CD14-positive monocyte (primary cell): ENCODE measurements around the gene BBS9. TPM values are rescaled to one million over a fixed set of nuclear protein-coding genes. Genes with fewer than 3 reads are reported as not detected.

ENCODE experiments used
- DNase-seq, 3 donors: peaks; one replicate each; pipeline ENCODE4 v3.0.0-alpha.2; 2011 to 2022
- H2AFZ ChIP-seq: 2 replicates; pipeline ENCODE4 v1.6.0; 2012; ENCODE audit warnings: mild to moderate bottlenecking, low read depth, low read length, inconsistent platforms; ENCODE audit not compliant: insufficient read depth, poor library complexity, severe bottlenecking
- H3K27ac ChIP-seq, 2 donors: 1 replicate in 1 of 2; 2 replicates in 1 of 2; pipeline ENCODE4 v1.5.1; 2012 to 2013; ENCODE audit warnings: low read length in 2 of 2, control low read depth in 1 of 2, inconsistent platforms in 1 of 2, low read depth in 1 of 2, mild to moderate bottlenecking in 1 of 2
- H3K27me3 ChIP-seq, 2 donors: one replicate each; pipeline versions ENCODE4 v1.6.0 to v1.6.1; 2011 to 2013; ENCODE audit warnings: low read length in 2 of 2; ENCODE audit not compliant: control insufficient read depth in 2 of 2, insufficient read depth in 2 of 2
- H3K36me3 ChIP-seq, 2 donors: replicated peaks in 1 of 2; 1 replicate in 1 of 2; 2 replicates in 1 of 2; pipeline versions ENCODE4 v1.5.1 to v1.6.1; 2012 to 2013; ENCODE audit warnings: low read length in 2 of 2, control low read depth in 1 of 2, inconsistent platforms in 1 of 2, mild to moderate bottlenecking in 1 of 2; ENCODE audit not compliant: insufficient read depth in 2 of 2, control insufficient read depth in 1 of 2
- H3K4me1 ChIP-seq, 2 donors: 1 replicate in 1 of 2; 2 replicates in 1 of 2; pipeline versions ENCODE4 v1.5.1 to v1.6.1; 2012 to 2013; ENCODE audit warnings: low read length in 2 of 2, control low read depth in 1 of 2, inconsistent platforms in 1 of 2, mild to moderate bottlenecking in 1 of 2, moderate library complexity in 1 of 2; ENCODE audit not compliant: insufficient read depth in 2 of 2, control insufficient read depth in 1 of 2
- H3K4me2 ChIP-seq: replicated peaks from 2 replicates; pipeline ENCODE3; 2012; ENCODE audit warnings: low read length, moderate library complexity, mild to moderate bottlenecking; ENCODE audit not compliant: poor library complexity, severe bottlenecking; ENCODE audit errors: extremely low read depth
- H3K4me3 ChIP-seq, 3 experiments: fragments of 200-600 bp in 1 of 3; sonication (generic) in 1 of 3; replicated peaks in 1 of 3; 1 replicate in 2 of 3; 2 replicates in 1 of 3; pipeline ENCODE4 v1.5.1; 2011 to 2013; ENCODE audit warnings: low read length in 3 of 3, mild to moderate bottlenecking in 3 of 3, control low read depth in 2 of 3, low read depth in 2 of 3, inconsistent platforms in 1 of 3, moderate library complexity in 1 of 3
- H3K79me2 ChIP-seq: 2 replicates; pipeline ENCODE4 v1.6.0; 2012; ENCODE audit warnings: mild to moderate bottlenecking, control low read depth, inconsistent platforms, low read length, moderate library complexity; ENCODE audit not compliant: insufficient read depth
- H3K9ac ChIP-seq: 2 replicates; pipeline ENCODE4 v1.6.0; 2017; ENCODE audit warnings: low read length, mild to moderate bottlenecking; ENCODE audit not compliant: insufficient read depth, poor library complexity, severe bottlenecking
- H3K9me3 ChIP-seq, 2 donors: replicated peaks in 1 of 2; 1 replicate in 1 of 2; 2 replicates in 1 of 2; pipeline versions ENCODE4 v1.5.1 to v1.6.1; 2012 to 2013; ENCODE audit warnings: low read length in 2 of 2, control low read depth in 1 of 2; ENCODE audit not compliant: control insufficient read depth in 1 of 2, insufficient read depth in 1 of 2
- H4K20me1 ChIP-seq: 2 replicates; pipeline ENCODE4 v1.6.0; 2012; ENCODE audit warnings: mild to moderate bottlenecking, low read length, control low read depth, moderate library complexity; ENCODE audit not compliant: insufficient read depth
- H3K27ac Mint-ChIP-seq, 7 donors: one replicate each; pipeline ENCODE4 v1.8.0; 2020; ENCODE audit warnings: mild to moderate bottlenecking in 7 of 7, mixed read lengths in 7 of 7, moderate library complexity in 6 of 7, inconsistent platforms in 2 of 7
- H3K27me3 Mint-ChIP-seq, 3 donors: one replicate each; pipeline ENCODE4 v1.8.0; 2021 to 2022; ENCODE audit warnings: low read depth in 3 of 3, mild to moderate bottlenecking in 3 of 3, mixed read lengths in 3 of 3, moderate library complexity in 3 of 3, inconsistent platforms in 1 of 3
- H3K36me3 Mint-ChIP-seq, 2 donors: one replicate each; pipeline ENCODE4 v1.8.0; 2020; ENCODE audit warnings: mixed read lengths in 2 of 2, inconsistent platforms in 1 of 2, mild to moderate bottlenecking in 1 of 2
- H3K4me1 Mint-ChIP-seq: one replicate; pipeline ENCODE4 v1.8.0; 2020; ENCODE audit warnings: mild to moderate bottlenecking, mixed read lengths
- H3K4me3 Mint-ChIP-seq, 2 donors: one replicate each; pipeline ENCODE4 v1.8.0; 2020; ENCODE audit warnings: mild to moderate bottlenecking in 2 of 2, mixed read lengths in 2 of 2, moderate library complexity in 1 of 2
- H3K9me3 Mint-ChIP-seq, 7 donors: one replicate each; pipeline ENCODE4 v1.8.0; 2020 to 2022; ENCODE audit warnings: mixed read lengths in 7 of 7, mild to moderate bottlenecking in 6 of 7, moderate library complexity in 6 of 7, inconsistent platforms in 2 of 7
- WGBS: methylation state at CpG from one replicate; pipeline ENCODE4 v1.1.5; 2013; ENCODE audit warnings: missing lambda C conversion rate; ENCODE audit not compliant: insufficient coverage; 5-methylcytosine and 5-hydroxymethylcytosine counted together
- intact Hi-C, 2 donors: fragments of 100-400 bp; cut with micrococcal nuclease; formaldehyde crosslinking; loops; one replicate each; pipeline versions ENCODE4 v1.15.0 to v1.15.1; 2023
- polyA plus RNA-seq, 3 donors: library from polyadenylated mRNA; depleted of rRNA in 1 of 3; unstranded in 2 of 3; stranded (reverse) in 1 of 3; fragments of 300-500 nt in 2 of 3; fragments of >200 nt in 1 of 3; fragmentation: Illumina TruSeq in 2 of 3; gene quantifications; 1 replicate in 2 of 3; 2 replicates in 1 of 3; pipeline ENCODE4 v1.2.3, GENCODE V29; 2012 to 2021
- TF ChIP-seq, protein P1 (sequence below): fragments of 200-600 bp; IDR thresholded peaks from one replicate; pipeline ENCODE4 v1.8.0; 2022; ENCODE audit warnings: antibody characterized with exemption, mild to moderate bottlenecking

BBS9 gene
- polyA plus RNA-seq, 3 donors: 4.9 to 7.5 (median 6.8) TPM

GRCh38 chr7:33108554-33109004 lies 20.8 kb upstream of the BBS9 start:
- peaks cover 22 to 30% of the 10 kb centered on the region in 2 donors for H3K4me1 ChIP-seq
- H3K36me3 Mint-ChIP-seq: peaks cover 2 to 9% of the 10 kb centered on the region in 2 donors

GRCh38 chr7:33109005-33109757 lies 20.2 kb upstream of the BBS9 start, which contains the start of gene RP9:
RP9 (minus strand) TSS chr7:33109404; CDS start chr7:33109372, 32 bp downstream.
- peaks cover 27% of the 10 kb centered on the region for H3K4me1 Mint-ChIP-seq
- under 1% methylated on average over 92 of the region's 100 CpGs for WGBS

More at GRCh38 chr7:33108554-33109004, 20.8 kb upstream of the BBS9 start:
- H3K4me3 ChIP-seq: peak overlapping the region; percentile 50 to 88 (median 82)
- H2AFZ ChIP-seq: peak overlapping the region; percentile 97
- peak overlapping the region; percentile 44 to 86 (median 74) for H3K27ac Mint-ChIP-seq
- peak overlapping the region; percentile 91 for H3K4me2 ChIP-seq
- peaks cover 54% of the 10 kb centered on the region for H3K79me2 ChIP-seq
- TF ChIP-seq, protein P1, sequence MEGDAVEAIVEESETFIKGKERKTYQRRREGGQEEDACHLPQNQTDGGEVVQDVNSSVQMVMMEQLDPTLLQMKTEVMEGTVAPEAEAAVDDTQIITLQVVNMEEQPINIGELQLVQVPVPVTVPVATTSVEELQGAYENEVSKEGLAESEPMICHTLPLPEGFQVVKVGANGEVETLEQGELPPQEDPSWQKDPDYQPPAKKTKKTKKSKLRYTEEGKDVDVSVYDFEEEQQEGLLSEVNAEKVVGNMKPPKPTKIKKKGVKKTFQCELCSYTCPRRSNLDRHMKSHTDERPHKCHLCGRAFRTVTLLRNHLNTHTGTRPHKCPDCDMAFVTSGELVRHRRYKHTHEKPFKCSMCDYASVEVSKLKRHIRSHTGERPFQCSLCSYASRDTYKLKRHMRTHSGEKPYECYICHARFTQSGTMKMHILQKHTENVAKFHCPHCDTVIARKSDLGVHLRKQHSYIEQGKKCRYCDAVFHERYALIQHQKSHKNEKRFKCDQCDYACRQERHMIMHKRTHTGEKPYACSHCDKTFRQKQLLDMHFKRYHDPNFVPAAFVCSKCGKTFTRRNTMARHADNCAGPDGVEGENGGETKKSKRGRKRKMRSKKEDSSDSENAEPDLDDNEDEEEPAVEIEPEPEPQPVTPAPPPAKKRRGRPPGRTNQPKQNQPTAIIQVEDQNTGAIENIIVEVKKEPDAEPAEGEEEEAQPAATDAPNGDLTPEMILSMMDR: no peak
- peak overlapping the region in 1 of 2 donors; percentile 73 for H3K27ac ChIP-seq
- H3K4me3 Mint-ChIP-seq: peak overlapping the region; percentile 88 to 94
- H3K36me3 ChIP-seq: peaks cover 0 to 3% of the 10 kb centered on the region in 2 donors
- H3K9me3 Mint-ChIP-seq: no peaks in the 10 kb centered on the region
- H3K27me3 Mint-ChIP-seq: peaks cover 12 to 19% (median 19%) of the 10 kb centered on the region in 3 donors
- H3K9me3 ChIP-seq: no peaks in the 10 kb centered on the region
- peaks cover 7 to 8% of the 10 kb centered on the region in 2 donors for H3K27me3 ChIP-seq
- peaks cover 27% of the 10 kb centered on the region for H3K4me1 Mint-ChIP-seq
- H3K9ac ChIP-seq: peak overlapping the region; percentile 77
- peak in 1 of 3 donors; percentile 3 for DNase-seq
- H4K20me1 ChIP-seq: peaks cover 44% of the 10 kb centered on the region
- intact Hi-C loops: loop anchor here in 1 of 2 donors (5.0 kb wide), 1 partner anchor 46 kb away; the partner anchor contains the start of gene NT5C3A
- WGBS: 0% methylated on average over 6 of the region's 10 CpGs

More at GRCh38 chr7:33109005-33109757, 20.2 kb upstream of the BBS9 start, which contains the start of gene RP9:
- DNase-seq: peak; percentile 40 to 70 (median 60)
- H3K27ac ChIP-seq: peak within 1 kb of the TSS in 1 of 2 donors; percentile 73
- Mint-ChIP-seq H3K36me3 (peaks cover 0 to 3% of the 10 kb centered on the region in 2 donors), H3K27ac (peak within 1 kb of the TSS; percentile 44 to 86 (median 74)), H3K9me3 (peaks cover 0 to 2% (median 0%) of the 10 kb centered on the region in 7 donors), H3K27me3 (peaks cover 15 to 19% (median 19%) of the 10 kb centered on the region in 3 donors), H3K4me3 (peak within 1 kb of the TSS; percentile 88 to 94)
- H3K4me3 ChIP-seq: peak within 1 kb of the TSS; percentile 50 to 88 (median 82)
- H3K4me1 ChIP-seq: peaks cover 22 to 30% of the 10 kb centered on the region in 2 donors
- peak within 1 kb of the TSS; percentile 77 for H3K9ac ChIP-seq
- no peaks in the 10 kb centered on the region for H3K9me3 ChIP-seq
- peak within 1 kb of the TSS; percentile 97 for H2AFZ ChIP-seq
- intact Hi-C loops: loop anchor here in 1 of 2 donors (5.0 kb wide), 1 partner anchor 47 kb away; the partner anchor contains the start of gene NT5C3A
- TF ChIP-seq, protein P1: peak; percentile 77
- H3K36me3 ChIP-seq: no peaks in the 10 kb centered on the region
- peak within 1 kb of the TSS; percentile 91 for H3K4me2 ChIP-seq
- H3K27me3 ChIP-seq: peaks cover 7 to 8% of the 10 kb centered on the region in 2 donors
- H4K20me1 ChIP-seq: peaks cover 39% of the 10 kb centered on the region
- H3K79me2 ChIP-seq: peaks cover 48% of the 10 kb centered on the region
